GM21529 (cell line): ENCODE measurements around the gene BAG3.
A peak's percentile ranks its signal among the peaks of the same experiment; 100 is the strongest.
"Not testable (repeated sequence)": the region's sequence is repeated elsewhere in the genome, so short reads cannot be mapped to it uniquely, and the experiment has no call there.

Experiments
- ATAC-seq: cut with Tn5 transposase; IDR thresholded peaks from one replicate; pipeline ENCODE4 v1.9.1; 2021; ENCODE audit not compliant: unreplicated experiment

The BAG3 gene

GRCh38 chr10:119640384-119640783, 10.8 kb upstream of the BAG3 start:
- ATAC-seq: no peak

- ATAC-seq: no peak
Measured at GRCh38 chr10:119640875-119641526, 10.2 kb upstream of the BAG3 start.

- no peak for ATAC-seq
Measured at GRCh38 chr10:119642556-119643111, 8.5 kb upstream of the BAG3 start.

DNA sequence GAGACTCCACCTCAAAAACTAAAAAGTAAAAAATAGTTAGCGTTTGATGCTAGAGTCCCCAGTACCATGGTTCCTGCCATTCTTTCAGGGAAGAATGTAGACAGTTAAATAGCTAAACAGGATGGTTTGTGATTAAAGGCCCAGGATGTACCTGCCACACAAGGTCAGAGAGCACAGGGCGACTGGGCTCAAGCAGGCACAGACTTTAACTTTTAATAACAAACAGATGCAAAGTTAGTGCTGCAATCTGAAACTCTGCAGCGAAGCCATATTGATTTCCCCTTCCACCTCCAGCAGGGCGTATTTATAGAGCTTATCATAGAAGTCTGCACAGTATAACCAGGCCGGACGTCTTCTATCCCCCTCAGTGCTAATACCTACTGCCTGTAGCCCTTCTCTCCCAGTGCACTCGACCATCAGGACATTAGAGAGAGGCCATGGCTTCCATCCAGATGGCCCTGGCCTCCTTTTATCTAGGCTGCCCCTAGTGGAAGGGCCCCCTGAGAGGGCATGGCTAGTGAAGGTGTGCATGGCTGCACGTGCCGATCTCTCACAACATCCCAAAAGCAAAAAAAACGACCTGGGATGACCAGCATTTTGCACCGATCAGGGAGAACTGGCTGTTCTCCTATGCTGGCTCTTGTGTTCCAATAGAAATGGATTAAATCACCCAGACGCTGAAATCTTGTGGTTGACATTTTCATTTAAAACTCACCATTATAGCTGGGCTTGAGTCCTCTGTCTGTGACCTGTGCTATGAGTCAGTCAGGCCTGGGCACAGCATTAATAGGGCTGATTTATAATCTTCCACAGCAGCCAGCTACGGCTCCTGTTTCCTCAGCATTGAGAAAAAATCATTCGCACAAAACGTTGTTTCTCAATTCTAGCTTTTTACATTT, 7.6 kb upstream of the BAG3 start:
- ATAC-seq: no peak

DNA sequence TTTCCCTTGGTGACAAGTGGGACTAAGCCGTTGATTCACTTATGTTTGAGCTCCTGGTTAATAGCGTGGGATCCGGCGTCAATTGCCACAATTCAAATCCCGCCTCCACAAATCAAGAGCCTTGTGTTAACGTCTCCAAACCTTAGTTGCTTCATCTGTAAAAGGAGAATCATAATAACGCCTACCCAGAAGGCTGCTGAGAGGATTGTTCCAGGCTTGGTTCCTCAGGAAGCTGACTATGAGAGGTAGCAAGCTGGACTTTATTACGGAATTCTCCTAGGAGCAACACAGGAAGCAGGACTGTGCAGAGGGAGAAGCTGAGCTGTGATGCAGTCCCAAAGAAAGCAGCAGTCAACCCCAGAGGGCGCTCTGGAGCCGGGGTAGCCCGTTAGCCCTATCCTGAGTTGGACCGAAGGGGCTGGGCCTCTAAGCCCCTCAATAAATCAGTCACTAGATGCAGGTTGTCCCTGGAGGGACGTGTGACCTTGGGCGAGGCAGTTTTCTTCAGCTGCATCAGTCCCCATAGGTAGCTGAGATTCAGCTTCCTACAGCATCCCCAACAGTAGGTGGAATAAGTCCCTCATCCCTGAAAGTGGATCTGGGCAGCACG, 6.9 kb upstream of the BAG3 start:
- no peak for ATAC-seq

- no peak for ATAC-seq
Measured at GRCh38 chr10:119644994-119645393, 6.2 kb upstream of the BAG3 start.

GRCh38 chr10:119650062-119650461, 1.1 kb upstream of the BAG3 start:
- no peak for ATAC-seq

- peak; percentile 42 for ATAC-seq
Measured at GRCh38 chr10:119651514-119652360, 557 bp downstream of the BAG3 start.

DNA sequence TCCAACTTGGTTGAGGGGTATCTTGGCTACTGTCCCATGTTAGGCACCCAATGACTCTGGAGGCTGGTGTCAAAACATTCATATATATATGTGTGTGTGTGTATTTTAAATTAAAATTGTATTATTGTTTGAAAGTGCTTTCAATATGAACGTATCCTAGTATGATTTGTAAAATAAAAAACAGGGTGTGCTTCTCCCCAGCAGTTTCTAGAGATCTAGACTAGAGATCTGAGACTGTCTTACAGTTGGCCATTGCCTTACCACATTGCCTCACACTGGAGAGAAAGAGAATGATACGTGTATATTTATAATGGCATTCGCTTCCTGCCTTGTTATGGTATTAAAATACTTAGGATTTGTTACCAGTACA, 1.2 kb downstream of the BAG3 start:
- no peak for ATAC-seq

- ATAC-seq: no peak
Measured at GRCh38 chr10:119653209-119653608, 2.0 kb downstream of the BAG3 start.

GRCh38 chr10:119653916-119654315, 2.7 kb downstream of the BAG3 start:
- ATAC-seq: no peak

DNA sequence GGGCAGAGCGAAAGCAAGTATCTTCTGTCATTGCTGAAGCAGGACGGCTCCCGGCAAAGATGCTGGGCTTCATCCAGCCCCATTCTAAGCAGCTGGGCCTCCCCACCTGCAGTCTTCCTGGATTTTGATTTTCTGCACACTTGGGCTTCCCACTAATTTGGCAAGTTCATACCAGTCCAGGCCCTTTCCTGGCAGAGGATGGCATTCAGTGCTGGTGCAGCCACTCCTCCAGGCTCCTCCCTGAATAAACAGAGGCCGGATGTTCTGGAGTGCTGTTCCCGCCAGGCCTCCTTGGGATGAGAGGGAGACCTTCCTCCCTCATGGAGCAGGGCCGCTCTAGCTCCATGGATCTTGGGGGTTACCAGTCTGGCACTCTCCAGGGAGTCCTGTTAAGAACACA, 3.4 kb downstream of the BAG3 start:
- no peak for ATAC-seq

DNA sequence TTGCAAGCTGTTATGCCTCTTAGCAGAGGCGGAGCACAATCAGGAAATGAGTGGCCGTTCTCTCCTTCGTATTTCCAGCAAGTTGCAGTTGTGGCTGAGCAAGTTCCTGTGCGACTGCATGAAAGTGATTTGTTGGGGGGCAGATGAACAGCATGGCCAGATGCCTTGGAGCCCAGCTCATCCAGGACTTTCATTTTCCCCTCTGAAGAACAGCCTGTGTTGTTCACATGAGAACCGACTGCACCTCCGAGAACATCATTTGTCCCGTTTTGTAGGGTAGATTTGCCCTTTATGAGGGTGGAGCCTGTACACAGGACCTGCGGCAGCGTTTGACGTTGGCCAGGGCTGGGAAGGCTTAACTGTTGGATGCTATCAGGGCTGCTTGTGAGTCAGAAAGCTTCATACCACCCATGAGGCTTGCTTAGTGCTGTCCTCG, 4.4 kb downstream of the BAG3 start:
- ATAC-seq: no peak

DNA sequence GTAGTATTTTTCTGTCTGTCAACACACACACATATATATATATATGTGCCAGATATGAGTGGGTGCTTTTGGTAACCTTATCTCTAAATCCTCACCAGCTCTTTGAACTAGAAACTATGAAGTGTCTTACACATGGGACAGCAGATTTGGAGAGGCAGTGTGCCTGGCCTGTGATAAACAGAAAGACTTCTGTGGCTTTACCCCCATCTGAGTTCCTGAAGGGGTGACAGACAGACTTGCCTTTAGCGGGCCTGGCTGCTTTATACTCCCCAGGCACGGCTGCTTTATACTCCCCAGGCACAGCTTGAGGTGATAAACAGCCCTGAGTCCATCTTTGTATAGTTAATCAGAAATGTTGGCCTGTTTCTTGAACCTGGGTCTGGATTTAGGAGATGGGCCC, 5.6 kb downstream of the BAG3 start:
- ATAC-seq: no peak

- no peak for ATAC-seq
Measured at GRCh38 chr10:119657725-119658124, 6.5 kb downstream of the BAG3 start.

DNA sequence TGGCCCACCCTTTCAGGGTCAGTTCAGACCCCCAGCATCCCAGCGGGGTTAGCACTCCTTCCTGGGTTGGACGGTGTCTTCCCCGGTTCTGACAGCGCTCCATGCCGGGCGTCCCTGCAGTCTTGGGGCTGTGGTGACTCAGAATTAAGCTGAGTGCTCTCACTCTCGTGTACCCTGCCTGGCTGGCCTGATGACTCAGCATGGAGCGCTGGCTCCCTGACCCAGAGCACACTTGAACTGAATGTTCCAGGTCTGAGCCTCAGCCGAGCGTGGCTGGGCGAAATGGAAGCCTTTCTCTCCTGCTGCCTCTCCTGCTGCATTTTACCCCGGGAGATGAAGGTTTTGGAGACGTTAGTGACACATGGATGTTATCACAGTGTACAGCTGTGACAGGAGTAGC, 7.1 kb downstream of the BAG3 start:
- ATAC-seq: no peak

- ATAC-seq: no peak
Measured at GRCh38 chr10:119659951-119660350, 8.8 kb downstream of the BAG3 start.

DNA sequence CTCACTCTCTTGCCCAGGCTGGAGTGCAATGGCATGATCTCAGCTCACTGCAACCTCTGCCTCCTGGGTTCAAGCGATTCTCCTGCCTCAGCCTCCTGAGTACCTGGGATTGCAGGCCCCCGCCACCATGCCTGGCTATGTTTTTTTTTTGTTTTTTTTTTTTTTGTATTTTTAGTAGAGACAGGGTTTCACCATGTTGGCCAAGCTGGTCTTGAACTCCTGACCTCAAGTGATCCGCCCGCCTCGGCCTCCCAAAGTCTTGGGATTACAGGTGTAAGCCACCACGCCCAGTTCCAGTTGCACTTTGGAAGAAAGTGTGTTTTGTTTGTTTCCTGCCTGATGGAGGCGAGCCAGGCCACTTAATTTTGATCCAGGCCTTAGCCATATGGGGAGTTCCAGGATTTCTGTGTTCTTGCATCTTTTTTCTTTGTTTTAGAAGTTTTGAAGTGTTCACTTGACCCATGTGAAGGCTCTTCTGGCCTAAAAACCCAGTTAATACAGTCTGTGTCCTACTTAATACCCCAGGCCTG, 11.0 kb downstream of the BAG3 start:
- ATAC-seq: not testable (repeated sequence)

- no peak for ATAC-seq
Measured at GRCh38 chr10:119663866-119664698, 12.9 kb downstream of the BAG3 start.
